K562 (cell line): ENCODE measurements around the gene GBA2. TPM values are rescaled to one million over a fixed set of nuclear protein-coding genes. Genes with fewer than 3 reads are reported as not detected.

Experiments used
- ATAC-seq: fragments of 200-7000 bp; cut with Tn5 transposase; 3 replicates; pipeline ENCODE4 v1.9.1; 2020; ENCODE audit warnings: moderate library complexity
- BruUV-seq: library from RNA; stranded (reverse); fragments of 400-500 nt; replicated peaks from 2 replicates; lab custom pipeline; 2021; lab: Mats Ljungman, UMichigan
- CTCF ChIA-PET: fragments of 300-600 bp; formaldehyde crosslinking; extraction: SDS; loops from one replicate; lab custom pipeline; 2021; ENCODE audit warnings: low intra/inter-chr PET ratio; lab: Yijun Ruan, JAX
- POLR2A ChIA-PET: fragments of 300-600, 350-650 bp; sonication (Branson Sonifier 250); formaldehyde crosslinking; extraction: SDS; loops from one replicate; lab custom pipeline; 2021; ENCODE audit warnings: antibody characterized with exemption, inconsistent platforms; lab: Yijun Ruan, JAX
- DNase-seq, 4 experiments: peaks; one replicate each; pipeline versions ENCODE4 v3.0.0 to v3.0.0-alpha.2; 2011 to 2018; ENCODE audit warnings: low spot score in 3 of 4, mixed read lengths in 3 of 4; ENCODE audit errors: extremely low read depth in 1 of 4
- FAIRE-seq: peaks from 2 replicates; lab custom pipeline; 2011; peaks lifted over from hg19 to GRCh38; lab: Jason Lieb, UNC
- H2AFZ ChIP-seq: 2 replicates; pipeline ENCODE4 v1.6.0; 2011; ENCODE audit warnings: low read depth, low read length, control low read depth, inconsistent platforms
- H3K27ac ChIP-seq: fragments of 200-600 bp; 3 replicates; pipeline ENCODE4 v1.8.0; 2011; ENCODE audit warnings: low read depth, mild to moderate bottlenecking, control low read depth, inconsistent platforms, low read length, moderate library complexity, mixed read lengths; ENCODE audit errors: extremely low read depth
- H3K27me3 ChIP-seq, 2 experiments: fragments of 300-600 bp in 1 of 2; 2 replicates in 1 of 2; 3 replicates in 1 of 2; pipeline versions ENCODE4 v1.6.0 to v1.8.0; 2011; ENCODE audit warnings: inconsistent platforms in 2 of 2, low read length in 2 of 2, mild to moderate bottlenecking in 1 of 2, mixed read lengths in 1 of 2, moderate library complexity in 1 of 2; ENCODE audit not compliant: control insufficient read depth in 2 of 2, insufficient read depth in 2 of 2
- H3K36me3 ChIP-seq: fragments of 300-600 bp; 3 replicates; pipeline ENCODE4 v1.8.0; 2011; ENCODE audit warnings: mild to moderate bottlenecking, low read length, inconsistent platforms; ENCODE audit not compliant: control insufficient read depth, insufficient read depth
- H3K4me1 ChIP-seq, 2 experiments: fragments of 200-600 bp in 1 of 2; replicated peaks in 1 of 2; 2 replicates in 1 of 2; 3 replicates in 1 of 2; pipeline versions ENCODE4 v1.5.1 to v1.8.0; 2011; ENCODE audit warnings: inconsistent platforms in 2 of 2, low read length in 2 of 2, mild to moderate bottlenecking in 1 of 2, mixed read lengths in 1 of 2, moderate library complexity in 1 of 2; ENCODE audit not compliant: control insufficient read depth in 2 of 2, insufficient read depth in 2 of 2
- H3K4me2 ChIP-seq: 2 replicates; pipeline ENCODE4 v1.6.1; 2011; ENCODE audit warnings: low read length, control low read depth, inconsistent platforms, mixed read lengths; ENCODE audit not compliant: insufficient read depth
- H3K4me3 ChIP-seq: fragments of 200-600 bp; sonication (generic), shearing (Covaris generic); 2 replicates; pipeline ENCODE4 v1.5.1; 2016; ENCODE audit warnings: control low read depth, inconsistent platforms
- H3K79me2 ChIP-seq: fragments of 200-600 bp; 3 replicates; pipeline ENCODE4 v1.8.0; 2011; ENCODE audit warnings: low read length, inconsistent platforms; ENCODE audit not compliant: control insufficient read depth, insufficient read depth
- H3K9ac ChIP-seq, 2 experiments: 2 replicates each; pipeline versions ENCODE4 v1.6.0 to v1.6.1; 2011; ENCODE audit warnings: low read depth in 2 of 2, low read length in 2 of 2, control low read depth in 1 of 2, inconsistent platforms in 1 of 2, mild to moderate bottlenecking in 1 of 2, mixed read lengths in 1 of 2; ENCODE audit not compliant: insufficient read depth in 1 of 2
- H3K9me1 ChIP-seq: one replicate; pipeline ENCODE4 v1.6.0; 2011; ENCODE audit warnings: inconsistent platforms, mild to moderate bottlenecking, low read length, moderate library complexity; ENCODE audit not compliant: control insufficient read depth, insufficient read depth
- H3K9me3 ChIP-seq: replicated peaks from 2 replicates; pipeline ENCODE4 v1.5.1; 2011; ENCODE audit warnings: low read depth, low read length, inconsistent platforms; ENCODE audit not compliant: control insufficient read depth, insufficient read depth
- H4K20me1 ChIP-seq: replicated peaks from 2 replicates; pipeline ENCODE4 v1.6.1; 2011; ENCODE audit warnings: low read length, inconsistent platforms, mixed read lengths; ENCODE audit not compliant: control insufficient read depth, insufficient read depth
- FOXP4 ChIP-seq: sonication (generic); formaldehyde crosslinking; IDR thresholded peaks from 2 replicates; pipeline ENCODE4 v1.8.0; 2022; ENCODE audit warnings: mild to moderate bottlenecking, missing genetic modification reagents, borderline replicate concordance
- HNRNPLL ChIP-seq: fragments of 200-400 bp; formaldehyde crosslinking; IDR thresholded peaks from 2 replicates; pipeline ENCODE4 v1.6.1; 2017; ENCODE audit warnings: low read length, low read depth, mild to moderate bottlenecking; ENCODE audit not compliant: poor library complexity, severe bottlenecking
- NBN ChIP-seq: fragments of 450-650 bp; IDR thresholded peaks from 2 replicates; pipeline ENCODE4 v1.6.1; 2016; ENCODE audit warnings: low read depth, mild to moderate bottlenecking
- NFIX ChIP-seq: fragments of 250-450 bp; sonication (Bioruptor Pico); IDR thresholded peaks from 2 replicates; pipeline ENCODE4 v1.4.0; 2020; ENCODE audit warnings: low read depth, mild to moderate bottlenecking, moderate library complexity
- POLR3A ChIP-seq: IDR thresholded peaks from 2 replicates; pipeline ENCODE4 v1.6.1; 2011; ENCODE audit warnings: borderline replicate concordance, mild to moderate bottlenecking, moderate library complexity; ENCODE audit not compliant: insufficient read length, insufficient read depth; ENCODE audit errors: extremely low read depth
- SMARCE1 ChIP-seq: fragments of 450-650 bp; IDR thresholded peaks from 2 replicates; pipeline ENCODE4 v1.7.1; 2016; ENCODE audit warnings: mild to moderate bottlenecking
- XRCC5 ChIP-seq: fragments of 200-400 bp; formaldehyde crosslinking; IDR thresholded peaks from 2 replicates; pipeline ENCODE4 v1.6.1; 2017; ENCODE audit warnings: low read depth, mild to moderate bottlenecking, low read length
- ZSCAN29 ChIP-seq: fragments of 450-650 bp; IDR thresholded peaks from 2 replicates; pipeline ENCODE4 v1.6.1; 2017
- WGBS: fragments of 100-300 bp; shearing (Covaris generic); methylation state at CpG from one replicate; pipeline ENCODE4 v1.1.6; 2016; ENCODE audit warnings: low coverage, mixed read lengths; ENCODE audit not compliant: insufficient coverage; ENCODE audit errors: missing lambda C conversion rate; 5-methylcytosine and 5-hydroxymethylcytosine counted together
- in situ Hi-C: fragments of 300-500 bp; cut with MboI; formaldehyde crosslinking; loops from 4 replicates; pipeline ENCODE4 v1.15.0; 2018; ENCODE audit warnings: inconsistent platforms, mixed read lengths
- intact Hi-C: fragments of 100-400 bp; cut with micrococcal nuclease; formaldehyde crosslinking; loops from 2 replicates; pipeline ENCODE4 v1.14.2; 2022
- polyA plus RNA-seq, 8 experiments: library from polyadenylated mRNA; depleted of rRNA in 4 of 8; stranded (reverse) in 5 of 8; unstranded in 3 of 8; fragments of >200 nt; fragmentation: Nextera tagmentation in 2 of 8; fragmentation: Illumina TruSeq in 1 of 8; extraction: Ambion mirVana in 2 of 8; extraction: Trizol in 1 of 8; gene quantifications; 2 replicates each; pipeline versions ENCODE4 v1.2.1 to v1.2.3, GENCODE V29; 2011 to 2014; ENCODE audit warnings: inconsistent platforms in 1 of 8, missing spikeins in 1 of 8
- total RNA-seq, 7 experiments: library from RNA; depleted of rRNA in 6 of 7; stranded (reverse); fragments of >200 nt in 6 of 7; fragmentation: Illumina TruSeq in 2 of 7; extraction: Trizol in 2 of 7; gene quantifications; 2 replicates each; pipeline versions ENCODE4 v1.2.1 to v1.2.3, GENCODE V29; 2011 to 2021; ENCODE audit warnings: low replicate concordance in 1 of 7

GBA2 gene
- total and polyA plus RNA-seq, 9 of the 15 experiments (the other 6 are each of a cell fraction or from before 2014, with no cell fraction given), result 14.1 to 60.4 (median 32.1) TPM

GRCh38 chr9:35719546-35719945 is 29.5 kb downstream of the GBA2 start:
- TF ChIP-seq ZSCAN29 (no peak), FOXP4 (CRISPR knock-in tag) (no peak), NBN (no peak), POLR3A (no peak), HNRNPLL (no peak), NFIX (CRISPR knock-in tag) (no peak), XRCC5 (no peak), SMARCE1 (no peak)
- Histone ChIP-seq H3K9ac (no peak overlapping the region), H3K27ac (no peak overlapping the region), H3K27me3 (no peaks in the 10 kb centered on the region), H4K20me1 (no peaks in the 10 kb centered on the region), H3K79me2 (no peaks in the 10 kb centered on the region), H3K4me3 (no peak overlapping the region), H3K4me1 (peaks cover 0 to 2% of the 10 kb centered on the region in 2 experiments; a peak in 2 of 5 replicates), H3K36me3 (peaks cover 99% of the 10 kb centered on the region), H2AFZ (no peak overlapping the region), H3K9me1 (peaks cover 1% of the 10 kb centered on the region), H3K9me3 (no peaks in the 10 kb centered on the region), H3K4me2 (no peak overlapping the region)
- CTCF ChIA-PET, result no interaction called here
- intact Hi-C loops (no loop called here), in situ Hi-C loops (no loop called here)
- no peak for ATAC-seq
- BruUV-seq, result no TSS peak
- no peak for DNase-seq
- WGBS, result 95% methylated on average over 4 of the region's 4 CpGs
- FAIRE-seq, result no peak
- POLR2A ChIA-PET, result interaction anchor here (0.6 kb wide), 2 partner anchors 55 to 212 kb away, joined by 3 to 4 read pairs; no protein-coding TSS in a partner anchor
